ENCODE data around the gene KMT5C. TPM values are rescaled to one million over a fixed set of nuclear protein-coding genes. Genes with fewer than 3 reads are reported as not detected.

Gene KMT5C
- total RNA-seq (1 to 10 TPM; 4.0 to 9.2 (median 6.9) TPM), polyA plus RNA-seq (10 to 100 TPM in 1 of 2 donors, 1 to 10 TPM in 1; 4.7 to 12.4 TPM)
- long read RNA-seq, donor 1, partial matches to known transcripts: 0 of 2 reads
- long read RNA-seq, donor 1, other reads (novel, unspliced or antisense): 1 of 2 reads
- long read RNA-seq, donor 2, partial matches to known transcripts: 0 of 7 reads
- long read RNA-seq, donor 2, other reads (novel, unspliced or antisense): 5 of 7 reads
- long read RNA-seq, donor 3, partial matches to known transcripts: 1 of 1 reads
- long read RNA-seq, donor 3, other reads (novel, unspliced or antisense): 0 of 1 reads

- Histone ChIP-seq H3K36me3 (peaks cover 0 to 24% (median 7%) of the 10 kb centered on the region in 9 donors), H3K9me3 (no peaks in the 10 kb centered on the region), H3K27ac (peak within 1 kb of the TSS; percentile 65 to 95 (median 90)), H3K4me3 (peak within 1 kb of the TSS; percentile 33 to 92 (median 72)), H3K27me3 (peaks cover 0 to 7% (median 0%) of the 10 kb centered on the region in 7 donors), H3K4me1 (peaks cover 7 to 24% (median 19%) of the 10 kb centered on the region in 9 donors)
- intact Hi-C loops (cut with DNase I): loop anchor here in 4 of 10 donors (1.0 to 5.0 kb wide), 3 partner anchors 37 to 46 kb away; partner anchors contain the start of genes RPL28 (in 3 of the 4) and TMEM238 (in 1 of the 4)
- TF ChIP-seq, protein P1, sequence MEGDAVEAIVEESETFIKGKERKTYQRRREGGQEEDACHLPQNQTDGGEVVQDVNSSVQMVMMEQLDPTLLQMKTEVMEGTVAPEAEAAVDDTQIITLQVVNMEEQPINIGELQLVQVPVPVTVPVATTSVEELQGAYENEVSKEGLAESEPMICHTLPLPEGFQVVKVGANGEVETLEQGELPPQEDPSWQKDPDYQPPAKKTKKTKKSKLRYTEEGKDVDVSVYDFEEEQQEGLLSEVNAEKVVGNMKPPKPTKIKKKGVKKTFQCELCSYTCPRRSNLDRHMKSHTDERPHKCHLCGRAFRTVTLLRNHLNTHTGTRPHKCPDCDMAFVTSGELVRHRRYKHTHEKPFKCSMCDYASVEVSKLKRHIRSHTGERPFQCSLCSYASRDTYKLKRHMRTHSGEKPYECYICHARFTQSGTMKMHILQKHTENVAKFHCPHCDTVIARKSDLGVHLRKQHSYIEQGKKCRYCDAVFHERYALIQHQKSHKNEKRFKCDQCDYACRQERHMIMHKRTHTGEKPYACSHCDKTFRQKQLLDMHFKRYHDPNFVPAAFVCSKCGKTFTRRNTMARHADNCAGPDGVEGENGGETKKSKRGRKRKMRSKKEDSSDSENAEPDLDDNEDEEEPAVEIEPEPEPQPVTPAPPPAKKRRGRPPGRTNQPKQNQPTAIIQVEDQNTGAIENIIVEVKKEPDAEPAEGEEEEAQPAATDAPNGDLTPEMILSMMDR (IDR thresholded peaks at IDR 0.05): peak in 8 of 9 donors; percentile 26 to 68 (median 50)
- ATAC-seq: peak; percentile 91 to 97 (median 95)
- DNase-seq: peak; percentile 100
- WGBS, 2 donors: 0% methylated on average over 63 of the region's 63 CpGs
These were observed at the start of gene KMT5C for GRCh38 chr19:55339105-55339888. TSS of gene KMT5C (plus strand) at chr19:55339876. CDS start at chr19:55341937, 2,061 bp downstream.

GRCh38 chr19:55297267-55297666, 42.4 kb upstream of the KMT5C start:
- H3K27ac ChIP-seq: no peak overlapping the region
- ATAC-seq: no peak
- TF ChIP-seq, protein P1 (IDR thresholded peaks at IDR 0.05): no peak
- 90 to 91% methylated on average over 10 of the region's 10 CpGs for WGBS, 2 donors
- H3K27me3 ChIP-seq: no peaks in the 10 kb centered on the region
- H3K4me3 ChIP-seq: no peak overlapping the region
- no peaks in the 10 kb centered on the region for H3K9me3 ChIP-seq
- intact Hi-C loops (cut with DNase I): loop anchor here in 5 of 10 donors (10.0 kb wide), 2 partner anchors 118 to 208 kb away; no protein-coding TSS in a partner anchor
- DNase-seq: no peak
- peaks cover 0 to 9% (median 3%) of the 10 kb centered on the region in 9 donors for H3K4me1 ChIP-seq
- H3K36me3 ChIP-seq: peaks cover 0 to 46% (median 0%) of the 10 kb centered on the region in 9 donors

DNA sequence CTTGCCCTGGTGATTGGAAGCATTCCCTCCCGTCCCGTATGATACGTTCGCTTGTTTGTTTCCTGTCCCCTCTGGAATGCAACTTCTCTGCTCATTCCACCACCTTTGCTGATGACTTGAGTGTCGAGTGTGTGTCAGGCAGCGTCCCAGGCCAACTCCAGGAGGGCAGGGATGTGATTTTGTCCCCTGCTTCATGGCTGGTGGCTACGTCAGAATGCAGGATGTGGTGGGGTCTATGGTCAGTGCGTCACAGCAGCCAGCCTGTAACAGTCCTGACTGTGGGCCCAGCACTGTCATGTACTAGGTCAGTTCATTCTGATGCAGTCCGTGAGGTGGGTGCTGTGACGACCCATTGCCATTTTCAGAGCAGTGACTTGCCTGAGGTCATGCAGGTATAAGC, 39.7 kb upstream of the KMT5C start:
- Histone ChIP-seq H3K27ac (no peak overlapping the region), H3K9me3 (no peaks in the 10 kb centered on the region), H3K4me1 (peaks cover 0 to 9% (median 3%) of the 10 kb centered on the region in 9 donors), H3K4me3 (no peak overlapping the region), H3K36me3 (peaks cover 0 to 50% (median 0%) of the 10 kb centered on the region in 9 donors), H3K27me3 (no peaks in the 10 kb centered on the region)
- intact Hi-C loops (cut with DNase I): loop anchor here in 8 of 10 donors (5.0 to 10.0 kb wide), 5 partner anchors 37 to 205 kb away; partner anchors contain the start of genes TMEM238 (in 8 of the 8), KMT5C (in 3 of the 8) and RPL28 (in 2 of the 8)
- TF ChIP-seq, protein P1 (IDR thresholded peaks at IDR 0.05): no peak
- 86 to 88% methylated on average over 10 of the region's 10 CpGs for WGBS, 2 donors
- DNase-seq (no peak), ATAC-seq (no peak)

Data from heart right ventricle (tissue), 16 donors.